Stomach (tissue), 9 donors: Measurements from ENCODE around the gene KIF5A. TPM values are rescaled to one million over a fixed set of nuclear protein-coding genes. Genes with fewer than 3 reads are reported as not detected.
A peak's percentile ranks its signal among the peaks of the same experiment; 100 is the strongest.

Experiments
- DNase-seq, 2 donors: peaks; one replicate each; pipeline versions ENCODE4 v3.0.0 to v3.0.0-alpha.2; 2013 to 2019
- H3K27ac ChIP-seq, 5 donors: fragments of 200-600 bp in 4 of 5; sonication (generic) in 4 of 5; one replicate each; pipeline ENCODE4 v1.5.1; 2013 to 2019; ENCODE audit warnings: mild to moderate bottlenecking in 1 of 5, moderate library complexity in 1 of 5
- H3K27me3 ChIP-seq, 3 donors: fragments of 200-600 bp; sonication (generic); one replicate each; pipeline ENCODE4 v1.5.1; 2017 to 2019; ENCODE audit warnings: mixed run types in 1 of 3
- H3K36me3 ChIP-seq, 4 donors: fragments of 200-600 bp; sonication (generic); 1 replicate in 3 of 4; 2 replicates in 1 of 4; pipeline ENCODE4 v1.5.1; 2016 to 2019
- H3K4me1 ChIP-seq, 4 donors: fragments of 200-600 bp; sonication (generic); one replicate each; pipeline ENCODE4 v1.5.1; 2016 to 2019
- H3K4me3 ChIP-seq, 4 donors: fragments of 200-600 bp; sonication (generic) in 3 of 4; one replicate each; pipeline ENCODE4 v1.5.1; 2016 to 2019; ENCODE audit warnings: mild to moderate bottlenecking in 1 of 4
- H3K9me3 ChIP-seq, 4 donors: fragments of 200-600 bp; sonication (generic); one replicate each; pipeline ENCODE4 v1.5.1; 2016 to 2019
- CTCF ChIP-seq, 7 experiments: fragments of 450-650 bp in 4 of 7; fragments of 200-600 bp in 3 of 7; sonication (generic) in 3 of 7; IDR thresholded peaks; one replicate each; pipeline ENCODE4 v1.5.1; 2016 to 2019; ENCODE audit warnings: antibody characterized with exemption in 7 of 7, control low read depth in 2 of 7, mild to moderate bottlenecking in 1 of 7
- EP300 ChIP-seq: sonication (generic); formaldehyde crosslinking; IDR thresholded peaks from one replicate; pipeline ENCODE4 v1.6.1; 2017; ENCODE audit warnings: antibody characterized with exemption
- POLR2A ChIP-seq, 4 donors: fragments of 450-650 bp; IDR thresholded peaks; one replicate each; pipeline ENCODE4 v1.6.1; 2016; ENCODE audit warnings: antibody characterized with exemption in 4 of 4, control low read depth in 2 of 4, mild to moderate bottlenecking in 1 of 4, moderate library complexity in 1 of 4
- POLR2AphosphoS5 ChIP-seq, 3 donors: sonication (generic); formaldehyde crosslinking; IDR thresholded peaks; one replicate each; pipeline ENCODE4 v1.6.1; 2016; ENCODE audit warnings: antibody characterized with exemption in 3 of 3
- WGBS, 5 donors: extraction: QIAGEN DNeasy Blood & Tissue Kit in 3 of 5; methylation state at CpG; one replicate each; pipeline versions ENCODE4 v1.1.5 to v1.1.7; 2013 to 2018; 5-methylcytosine and 5-hydroxymethylcytosine counted together
- intact Hi-C: fragments of 100-400 bp; cut with DNase I; formaldehyde crosslinking; loops from one replicate; pipeline ENCODE4 v1.15.1; 2023; ENCODE audit warnings: low total_unique reads
- polyA plus RNA-seq, 3 donors: library from polyadenylated mRNA; stranded (reverse); fragments of 200-250 nt; gene quantifications; one replicate each; pipeline ENCODE4 v1.2.3, GENCODE V29; 2013
- total RNA-seq, 5 donors: library from RNA; depleted of rRNA; stranded (reverse); fragments of >200 nt; gene quantifications; one replicate each; pipeline versions ENCODE4 v1.1.0 to v1.2.3, GENCODE V29; 2014 to 2016
- donor health status: healthy with polysubstance abuse.
- donor health status: Bipolar disorder and iron deficiency.
- donor health status: healthy.

Gene KIF5A
- total and polyA plus RNA-seq, 8 donors = 0.19 to 2.3 (median 1.3) TPM; not detected in 1

GRCh38 chr12:57593187-57593586 is 43.3 kb downstream of the KIF5A start:
- WGBS, 5 donors = 59 to 88% (median 68%) methylated on average over 4 of the region's 4 CpGs
- TF ChIP-seq POLR2A (IDR thresholded peaks at IDR 0.05) = no peak
- TF ChIP-seq CTCF (IDR thresholded peaks at IDR 0.05) = no peak
- no peak for TF ChIP-seq EP300
- no peak for TF ChIP-seq POLR2AphosphoS5 (IDR thresholded peaks at IDR 0.05)
- Histone ChIP-seq H3K27ac (peak overlapping the region in 1 of 5 donors; percentile 87), H3K27me3 (no peaks in the 10 kb centered on the region), H3K4me3 (no peak overlapping the region), H3K4me1 (peaks cover 22 to 31% (median 26%) of the 10 kb centered on the region in 4 donors), H3K36me3 (peaks cover 12 to 44% (median 41%) of the 10 kb centered on the region in 4 donors), H3K9me3 (no peaks in the 10 kb centered on the region)
- intact Hi-C loops = no loop called here
- no peak for DNase-seq

DNA sequence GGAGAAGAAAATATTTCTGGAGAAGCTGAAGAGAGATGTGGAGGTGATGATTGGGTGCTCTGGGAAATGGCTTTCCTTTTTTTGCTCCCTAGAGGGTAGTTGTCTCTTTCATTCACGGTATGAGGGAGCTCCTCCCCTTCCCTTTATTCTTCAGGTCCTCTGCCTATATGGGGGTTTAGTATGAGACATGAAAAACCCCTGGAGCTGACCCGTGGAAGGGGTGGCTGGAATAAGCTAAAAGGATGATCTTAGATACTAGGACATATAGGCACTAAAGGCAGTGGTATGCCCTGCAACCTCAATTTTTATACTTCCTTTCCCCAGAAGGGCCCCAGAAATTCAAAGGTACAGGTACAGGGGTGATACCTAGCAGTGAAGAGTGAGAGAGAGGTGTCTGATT is 50.6 kb downstream of the KIF5A start:
- no peak for TF ChIP-seq POLR2A (IDR thresholded peaks at IDR 0.05)
- WGBS, 5 donors = 66 to 81% (median 70%) methylated on average over 2 of the region's 2 CpGs
- peaks cover 0 to 9% (median 0%) of the 10 kb centered on the region in 3 donors for H3K27me3 ChIP-seq
- H3K9me3 ChIP-seq = no peaks in the 10 kb centered on the region
- intact Hi-C loops = no loop called here
- no peak overlapping the region for H3K27ac ChIP-seq
- H3K36me3 ChIP-seq = peaks cover 39 to 73% (median 71%) of the 10 kb centered on the region in 4 donors
- no peak overlapping the region for H3K4me3 ChIP-seq
- H3K4me1 ChIP-seq = peaks cover under 1 to 22% (median 21%) of the 10 kb centered on the region in 4 donors
- DNase-seq = no peak

DNA sequence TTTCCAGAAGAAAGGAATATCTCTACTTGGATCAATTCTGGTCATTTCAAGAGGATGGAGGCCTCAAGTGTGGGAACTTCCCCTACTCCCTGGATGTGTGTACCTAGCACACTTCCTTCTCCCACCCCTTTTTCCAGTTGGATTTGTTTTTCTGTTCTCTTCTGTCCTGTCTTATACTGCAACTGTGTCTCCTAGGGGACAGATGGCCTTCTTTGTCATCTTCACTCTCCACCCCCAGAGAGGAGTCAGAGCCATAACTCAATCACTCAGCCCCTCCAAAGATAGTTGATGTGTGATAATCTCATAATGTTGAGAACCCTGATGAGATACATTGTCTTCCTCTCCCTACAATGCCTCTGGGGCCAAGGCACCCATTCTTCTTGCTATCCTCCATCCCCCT is 52.7 kb downstream of the KIF5A start:
- Histone ChIP-seq H3K4me1 (peaks cover 6 to 32% (median 27%) of the 10 kb centered on the region in 4 donors), H3K36me3 (peaks cover 33 to 66% (median 61%) of the 10 kb centered on the region in 4 donors), H3K27ac (no peak overlapping the region), H3K27me3 (peaks cover 0 to 9% (median 0%) of the 10 kb centered on the region in 3 donors), H3K4me3 (no peak overlapping the region), H3K9me3 (no peaks in the 10 kb centered on the region)
- DNase-seq = no peak
- TF ChIP-seq POLR2A (IDR thresholded peaks at IDR 0.05) (no peak), EP300 (no peak), CTCF (IDR thresholded peaks at IDR 0.05) (no peak), POLR2AphosphoS5 (IDR thresholded peaks at IDR 0.05) (no peak)
- intact Hi-C loops = no loop called here

GRCh38 chr12:57603324-57603723 is 53.5 kb downstream of the KIF5A start:
- 52 to 62% (median 58%) methylated on average over 2 of the region's 2 CpGs for WGBS, 5 donors
- intact Hi-C loops = no loop called here
- Histone ChIP-seq H3K4me1 (peaks cover 6 to 32% (median 27%) of the 10 kb centered on the region in 4 donors), H3K4me3 (no peak overlapping the region), H3K27me3 (peaks cover 0 to 9% (median 0%) of the 10 kb centered on the region in 3 donors), H3K9me3 (no peaks in the 10 kb centered on the region), H3K36me3 (peaks cover 28 to 64% (median 60%) of the 10 kb centered on the region in 4 donors), H3K27ac (peak overlapping the region in 4 of 5 donors; percentile 87 to 95 (median 90))
- DNase-seq = no peak
- TF ChIP-seq POLR2AphosphoS5 (IDR thresholded peaks at IDR 0.05) = no peak
- no peak for TF ChIP-seq CTCF (IDR thresholded peaks at IDR 0.05)
- no peak for TF ChIP-seq EP300
- no peak for TF ChIP-seq POLR2A (IDR thresholded peaks at IDR 0.05)

DNA sequence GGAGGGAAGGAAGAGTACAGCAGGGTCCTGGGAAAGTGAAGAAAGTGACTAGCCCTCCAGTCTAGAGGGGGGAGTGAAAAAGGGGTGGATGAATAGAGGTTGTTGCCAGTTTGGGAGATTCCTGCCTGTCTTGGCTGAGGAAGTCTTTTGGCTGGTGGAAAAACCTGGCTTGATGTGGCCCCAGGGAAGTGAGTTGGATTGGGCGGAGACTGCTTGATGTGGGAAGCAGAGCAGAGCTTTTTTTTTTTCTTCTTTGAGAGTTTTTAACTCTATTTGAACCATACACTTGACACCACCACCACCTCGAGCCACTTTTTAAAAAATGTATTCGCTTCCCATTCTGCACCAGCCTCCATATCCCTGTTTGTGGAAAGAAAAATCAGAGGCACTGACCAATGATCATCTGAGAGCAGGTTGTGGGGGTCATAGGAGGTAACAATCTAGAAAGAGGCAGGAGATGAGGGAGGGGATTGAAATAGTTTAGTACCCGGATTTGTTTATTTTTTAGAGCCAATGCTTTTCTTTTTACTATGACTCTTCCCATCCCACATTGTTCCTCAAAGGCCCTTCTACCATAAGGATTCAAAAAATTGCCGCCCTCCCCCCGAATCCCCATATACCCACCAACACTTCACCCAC is 54.1 kb downstream of the KIF5A start:
- H3K4me3 ChIP-seq = peak overlapping the region; percentile 79 to 89 (median 84)
- H3K4me1 ChIP-seq = peaks cover 6 to 37% (median 27%) of the 10 kb centered on the region in 4 donors
- peaks cover 0 to 9% (median 0%) of the 10 kb centered on the region in 3 donors for H3K27me3 ChIP-seq
- no peak for TF ChIP-seq POLR2AphosphoS5 (IDR thresholded peaks at IDR 0.05)
- H3K9me3 ChIP-seq = no peaks in the 10 kb centered on the region
- peak in 1 of 2 donors; percentile 87 for DNase-seq
- peaks cover 23 to 65% (median 60%) of the 10 kb centered on the region in 4 donors for H3K36me3 ChIP-seq
- 15 to 24% (median 22%) methylated on average over 6 of the region's 6 CpGs for whole genome bisulfite sequencing, 5 donors
- peak overlapping the region; percentile 82 to 95 (median 90) for H3K27ac ChIP-seq
- intact Hi-C loops = no loop called here
